ENCODE measurements around the gene YDJC.
"Not testable (repeated sequence)": the region's sequence is repeated elsewhere in the genome, so short reads cannot be mapped to it uniquely, and the experiment has no call there.

YDJC gene

GRCh38 chr22:21599053-21599893 is 30.5 kb downstream of the YDJC start:
- H3K18ac ChIP-seq (ENCODE audit: low read depth in 1 of 2, low read length in 2 of 2) = no peak overlapping the region
- peaks cover 2% of the 10 kb centered on the region for H3K4me1 ChIP-seq (ENCODE audit: control insufficient read depth, insufficient read depth, low read depth, low read length)
- H3K4ac ChIP-seq (ENCODE audit: low read depth in 1 of 2, low read length in 2 of 2) = no peak overlapping the region
- H4K8ac ChIP-seq (ENCODE audit: low read length) = no peak overlapping the region
- no peak for DNase-seq
- 94% methylated on average over 5 of the region's 6 CpGs for WGBS
- no peak overlapping the region for H3K4me2 ChIP-seq (ENCODE audit: low read length, poor library complexity, severe bottlenecking)
- no peaks in the 10 kb centered on the region for H3K79me1 ChIP-seq (replicated peaks; ENCODE audit: low read length, poor library complexity, severe bottlenecking)
- H3K36me3 ChIP-seq (ENCODE audit: control insufficient read depth in 1 of 2, insufficient read depth in 2 of 2, low read depth in 1 of 2, low read length in 2 of 2) = peaks cover 31 to 33% of the 10 kb centered on the region in 2 experiments
- no peak overlapping the region for H3K27ac ChIP-seq (ENCODE audit: low read length, poor library complexity, severe bottlenecking)
- no peak overlapping the region for H3K9ac ChIP-seq (ENCODE audit: low read length)
- no peaks in the 10 kb centered on the region for H3K9me3 ChIP-seq (ENCODE audit: control insufficient read depth, low read length)
- no peak overlapping the region for H3K4me3 ChIP-seq (ENCODE audit: insufficient read depth in 1 of 2, low read depth in 1 of 2, low read length in 2 of 2)
- H2BK15ac ChIP-seq (ENCODE audit: low read depth, poor library complexity, severe bottlenecking) = no peak overlapping the region
- H3K14ac ChIP-seq (ENCODE audit: low read length in 2 of 2) = no peak overlapping the region
- no peak overlapping the region for H2BK120ac ChIP-seq (ENCODE audit: low read depth, low read length)
- H4K91ac ChIP-seq (ENCODE audit: low read length) = no peak overlapping the region
- no peak overlapping the region for H3K23ac ChIP-seq (ENCODE audit: low read length in 2 of 2)
- H2AK5ac ChIP-seq (ENCODE audit: low read length, severe bottlenecking) = no peak overlapping the region
- H3K27me3 ChIP-seq (ENCODE audit: control insufficient read depth in 1 of 2, insufficient read depth in 1 of 2, low read length in 2 of 2) = no peaks in the 10 kb centered on the region
- H2BK12ac ChIP-seq (ENCODE audit: low read length in 2 of 2) = no peak overlapping the region
- no peak overlapping the region for H2AFZ ChIP-seq (ENCODE audit: low read depth, low read length)
- H2BK5ac ChIP-seq (ENCODE audit: low read depth, low read length, poor library complexity, severe bottlenecking) = no peak overlapping the region

DNA sequence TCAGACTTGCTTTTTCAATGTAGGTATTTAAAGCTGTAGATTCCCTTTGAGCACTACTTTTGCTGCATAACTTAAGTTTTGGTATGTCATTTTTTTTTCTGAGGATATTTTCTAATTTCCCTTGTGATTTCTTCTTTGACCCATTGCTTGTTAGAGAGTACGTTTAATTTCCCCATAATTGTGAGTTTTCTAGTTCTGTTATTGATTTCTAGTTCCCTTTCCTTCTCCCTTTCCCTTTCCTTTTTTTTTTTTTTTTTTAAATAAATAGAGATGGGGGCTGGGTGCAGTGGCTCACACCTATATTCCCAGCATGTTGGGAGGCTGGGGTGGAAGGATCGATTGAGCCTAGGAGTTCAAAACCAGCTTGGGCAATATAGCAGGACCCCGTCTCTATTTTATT is 31.5 kb downstream of the YDJC start:
- H3K4me1 ChIP-seq (ENCODE audit: control insufficient read depth, insufficient read depth, low read depth, low read length) = peaks cover 5% of the 10 kb centered on the region
- no peak overlapping the region for H3K14ac ChIP-seq (ENCODE audit: low read length in 2 of 2)
- no peak overlapping the region for H3K9ac ChIP-seq (ENCODE audit: low read length)
- H2BK15ac ChIP-seq (ENCODE audit: low read depth, poor library complexity, severe bottlenecking) = no peak overlapping the region
- no peak overlapping the region for H3K23ac ChIP-seq (ENCODE audit: low read length in 2 of 2)
- H2BK120ac ChIP-seq (ENCODE audit: low read depth, low read length) = no peak overlapping the region
- peaks cover 41 to 42% of the 10 kb centered on the region in 2 experiments for H3K36me3 ChIP-seq (ENCODE audit: control insufficient read depth in 1 of 2, insufficient read depth in 2 of 2, low read depth in 1 of 2, low read length in 2 of 2)
- H3K27ac ChIP-seq (ENCODE audit: low read length, poor library complexity, severe bottlenecking) = no peak overlapping the region
- H3K27me3 ChIP-seq (ENCODE audit: control insufficient read depth in 1 of 2, insufficient read depth in 1 of 2, low read length in 2 of 2) = no peaks in the 10 kb centered on the region
- DNase-seq = no peak
- H2AK5ac ChIP-seq (ENCODE audit: low read length, severe bottlenecking) = no peak overlapping the region
- no peak overlapping the region for H3K4me3 ChIP-seq (ENCODE audit: insufficient read depth in 1 of 2, low read depth in 1 of 2, low read length in 2 of 2)
- H2BK5ac ChIP-seq (ENCODE audit: low read depth, low read length, poor library complexity, severe bottlenecking) = no peak overlapping the region
- H4K8ac ChIP-seq (ENCODE audit: low read length) = no peak overlapping the region
- no peaks in the 10 kb centered on the region for H3K9me3 ChIP-seq (ENCODE audit: control insufficient read depth, low read length)
- H2BK12ac ChIP-seq (ENCODE audit: low read length in 2 of 2) = no peak overlapping the region
- no peaks in the 10 kb centered on the region for H3K79me1 ChIP-seq (replicated peaks; ENCODE audit: low read length, poor library complexity, severe bottlenecking)
- no peak overlapping the region for H3K4ac ChIP-seq (ENCODE audit: low read depth in 1 of 2, low read length in 2 of 2)
- no peak overlapping the region for H3K4me2 ChIP-seq (ENCODE audit: low read length, poor library complexity, severe bottlenecking)
- no peak overlapping the region for H3K18ac ChIP-seq (ENCODE audit: low read depth in 1 of 2, low read length in 2 of 2)
- WGBS = 100% methylated on average over 1 of the region's 3 CpGs
- H4K91ac ChIP-seq (ENCODE audit: low read length) = no peak overlapping the region
- H2AFZ ChIP-seq (ENCODE audit: low read depth, low read length) = no peak overlapping the region

- H3K79me1 ChIP-seq (replicated peaks; ENCODE audit: low read length, poor library complexity, severe bottlenecking); H2AFZ ChIP-seq (ENCODE audit: low read depth, low read length); H4K8ac ChIP-seq (ENCODE audit: low read length); H3K4me3 ChIP-seq (ENCODE audit: insufficient read depth in 1 of 2, low read depth in 1 of 2, low read length in 2 of 2); H2BK120ac ChIP-seq (ENCODE audit: low read depth, low read length); H3K23ac ChIP-seq (ENCODE audit: low read length in 2 of 2); H3K9me3 ChIP-seq (ENCODE audit: control insufficient read depth, low read length); H2BK12ac ChIP-seq (ENCODE audit: low read length in 2 of 2); DNase-seq; H2AK5ac ChIP-seq (ENCODE audit: low read length, severe bottlenecking); H2BK15ac ChIP-seq (ENCODE audit: low read depth, poor library complexity, severe bottlenecking); H3K9ac ChIP-seq (ENCODE audit: low read length); H3K4me2 ChIP-seq (ENCODE audit: low read length, poor library complexity, severe bottlenecking); H3K14ac ChIP-seq (ENCODE audit: low read length in 2 of 2); H2BK5ac ChIP-seq (ENCODE audit: low read depth, low read length, poor library complexity, severe bottlenecking); H3K27me3 ChIP-seq (ENCODE audit: control insufficient read depth in 1 of 2, insufficient read depth in 1 of 2, low read length in 2 of 2); H3K18ac ChIP-seq (ENCODE audit: low read depth in 1 of 2, low read length in 2 of 2); H4K91ac ChIP-seq (ENCODE audit: low read length); H3K4ac ChIP-seq (ENCODE audit: low read depth in 1 of 2, low read length in 2 of 2); H3K27ac ChIP-seq (ENCODE audit: low read length, poor library complexity, severe bottlenecking): not testable (repeated sequence)
- peaks cover 11% of the 10 kb centered on the region for H3K4me1 ChIP-seq (ENCODE audit: control insufficient read depth, insufficient read depth, low read depth, low read length)
- peaks cover 45 to 48% of the 10 kb centered on the region in 2 experiments for H3K36me3 ChIP-seq (ENCODE audit: control insufficient read depth in 1 of 2, insufficient read depth in 2 of 2, low read depth in 1 of 2, low read length in 2 of 2)
- WGBS = 96% methylated on average over 12 of the region's 13 CpGs
These were observed 33.3 kb downstream of the YDJC start for GRCh38 chr22:21596356-21597135.

- H3K9me3 ChIP-seq (ENCODE audit: control insufficient read depth, low read length) = no peaks in the 10 kb centered on the region
- H3K23ac ChIP-seq (ENCODE audit: low read length in 2 of 2) = no peak overlapping the region
- H3K4me3 ChIP-seq (ENCODE audit: insufficient read depth in 1 of 2, low read depth in 1 of 2, low read length in 2 of 2) = no peak overlapping the region
- no peak overlapping the region for H4K8ac ChIP-seq (ENCODE audit: low read length)
- no peak overlapping the region for H3K18ac ChIP-seq (ENCODE audit: low read depth in 1 of 2, low read length in 2 of 2)
- H3K9ac ChIP-seq (ENCODE audit: low read length) = no peak overlapping the region
- no peak overlapping the region for H2BK5ac ChIP-seq (ENCODE audit: low read depth, low read length, poor library complexity, severe bottlenecking)
- H3K14ac ChIP-seq (ENCODE audit: low read length in 2 of 2) = no peak overlapping the region
- H3K36me3 ChIP-seq (ENCODE audit: control insufficient read depth in 1 of 2, insufficient read depth in 2 of 2, low read depth in 1 of 2, low read length in 2 of 2) = peaks cover 48 to 54% of the 10 kb centered on the region in 2 experiments
- H2AFZ ChIP-seq (ENCODE audit: low read depth, low read length) = no peak overlapping the region
- no peak overlapping the region for H4K91ac ChIP-seq (ENCODE audit: low read length)
- H2AK5ac ChIP-seq (ENCODE audit: low read length, severe bottlenecking) = no peak overlapping the region
- no peak overlapping the region for H3K27ac ChIP-seq (ENCODE audit: low read length, poor library complexity, severe bottlenecking)
- WGBS = over 99% methylated on average over 5 of the region's 5 CpGs
- no peak overlapping the region for H3K4ac ChIP-seq (ENCODE audit: low read depth in 1 of 2, low read length in 2 of 2)
- H2BK120ac ChIP-seq (ENCODE audit: low read depth, low read length) = no peak overlapping the region
- DNase-seq = no peak
- H2BK12ac ChIP-seq (ENCODE audit: low read length in 2 of 2) = no peak overlapping the region
- no peak overlapping the region for H3K4me2 ChIP-seq (ENCODE audit: low read length, poor library complexity, severe bottlenecking)
- H3K4me1 ChIP-seq (ENCODE audit: control insufficient read depth, insufficient read depth, low read depth, low read length) = peaks cover 18% of the 10 kb centered on the region
- no peaks in the 10 kb centered on the region for H3K79me1 ChIP-seq (replicated peaks; ENCODE audit: low read length, poor library complexity, severe bottlenecking)
- no peak overlapping the region for H2BK15ac ChIP-seq (ENCODE audit: low read depth, poor library complexity, severe bottlenecking)
- no peaks in the 10 kb centered on the region for H3K27me3 ChIP-seq (ENCODE audit: control insufficient read depth in 1 of 2, insufficient read depth in 1 of 2, low read length in 2 of 2)
These were observed 34.9 kb downstream of the YDJC start for GRCh38 chr22:21594865-21595452.

All from mesenchymal stem cell (in vitro differentiated cells and primary cell).